Activated B cell treated with CpG ODN at 0.5 μM for 24 hours (primary cell): ENCODE measurements around the gene TRMT2A. TPM values are rescaled to one million over a fixed set of nuclear protein-coding genes. Genes with fewer than 3 reads are reported as not detected.

ENCODE experiments used
- ATAC-seq: fragments of 200-7000 bp; cut with Tn5 transposase; one replicate; pipeline ENCODE4 v1.10.0; 2021; ENCODE audit warnings: low read depth, mild to moderate bottlenecking, moderate library complexity
- CTCF ChIA-PET: fragments of 350-600 bp; sonication (Branson Sonifier 250); formaldehyde crosslinking; loops from one replicate; lab custom pipeline; 2021; ENCODE audit warnings: antibody characterized with exemption; lab: Charles Lee
- POLR2A ChIA-PET: fragments of 350-600 bp; sonication (Branson Sonifier 250); formaldehyde crosslinking; loops from one replicate; lab custom pipeline; 2021; ENCODE audit warnings: antibody characterized with exemption; lab: Charles Lee
- DNase-seq: peaks from one replicate; pipeline ENCODE4 v3.0.0; 2022
- H3K27ac Mint-ChIP-seq: one replicate; pipeline ENCODE4 v1.8.0; 2020; ENCODE audit warnings: mixed read lengths
- H3K27me3 Mint-ChIP-seq: one replicate; pipeline ENCODE4 v1.8.0; 2021; ENCODE audit warnings: mixed read lengths
- H3K36me3 Mint-ChIP-seq: one replicate; pipeline ENCODE4 v1.8.0; 2021; ENCODE audit warnings: low read depth, mixed read lengths
- H3K4me1 Mint-ChIP-seq: one replicate; pipeline ENCODE4 v1.8.0; 2021; ENCODE audit warnings: mixed read lengths
- H3K4me3 Mint-ChIP-seq: one replicate; pipeline ENCODE4 v1.8.0; 2020; ENCODE audit warnings: mild to moderate bottlenecking, mixed read lengths
- H3K9me3 Mint-ChIP-seq: one replicate; pipeline ENCODE4 v1.8.0; 2020; ENCODE audit warnings: mixed read lengths
- intact Hi-C: fragments of 100-400 bp; cut with micrococcal nuclease; formaldehyde crosslinking; loops from one replicate; pipeline ENCODE4 v1.15.1; 2024
- total RNA-seq: library from RNA; stranded (reverse); gene quantifications from 2 replicates; pipeline ENCODE4 v1.2.3, GENCODE V29; 2022
- TF ChIP-seq, protein P1 (sequence below): fragments of 200-600 bp; IDR thresholded peaks from one replicate; pipeline ENCODE4 v1.8.0; 2022; ENCODE audit warnings: antibody characterized with exemption, mild to moderate bottlenecking

TRMT2A gene
- total RNA-seq, 1 donor from 2014 or later, result 91.7 TPM

DNA sequence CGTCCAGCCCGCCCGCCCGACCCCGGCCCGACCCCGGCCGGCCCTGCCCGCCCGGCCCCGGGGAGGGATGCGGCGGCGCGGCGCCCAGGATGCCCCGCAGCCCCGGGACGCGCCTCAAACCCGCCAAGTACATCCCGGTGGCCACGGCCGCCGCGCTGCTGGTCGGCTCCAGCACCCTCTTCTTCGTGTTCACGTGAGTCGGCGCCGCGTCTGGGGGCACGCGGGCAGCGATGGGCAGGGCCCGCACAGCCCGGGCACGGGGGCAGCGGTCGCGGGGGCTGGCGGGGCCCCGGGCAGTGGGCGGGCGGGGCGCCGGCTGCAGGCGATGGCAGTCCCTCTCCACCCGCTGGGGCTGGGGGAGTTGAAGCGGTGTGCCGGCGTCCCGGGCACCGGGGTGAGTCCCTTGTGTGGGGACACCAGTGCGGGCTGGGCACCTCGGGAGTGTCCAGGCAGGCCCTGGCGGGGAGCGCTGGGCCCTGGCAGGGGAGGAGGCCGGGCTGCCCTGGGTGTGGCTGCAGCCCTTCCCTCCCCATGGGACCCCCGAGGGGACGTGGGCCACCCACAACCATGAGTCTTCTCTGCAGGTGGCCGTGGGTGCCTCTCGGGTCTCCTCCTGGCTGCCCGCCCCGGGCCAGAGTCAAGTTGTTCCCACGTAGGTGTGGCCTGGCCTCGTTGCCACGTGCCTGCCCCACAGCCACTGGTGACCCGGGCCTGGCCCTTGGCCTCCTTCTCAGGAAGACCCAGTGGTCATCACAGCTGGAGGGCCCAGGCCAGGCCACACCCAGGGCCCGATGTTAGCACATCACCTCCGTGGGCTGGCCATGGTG lies 15.0 kb upstream of the TRMT2A start:
- H3K27me3 Mint-ChIP-seq, result no peaks in the 10 kb centered on the region
- no peak overlapping the region for H3K27ac Mint-ChIP-seq
- peaks cover 36% of the 10 kb centered on the region for H3K4me1 Mint-ChIP-seq
- CTCF ChIA-PET, result no interaction called here
- no peaks in the 10 kb centered on the region for H3K9me3 Mint-ChIP-seq
- TF ChIP-seq, protein P1, sequence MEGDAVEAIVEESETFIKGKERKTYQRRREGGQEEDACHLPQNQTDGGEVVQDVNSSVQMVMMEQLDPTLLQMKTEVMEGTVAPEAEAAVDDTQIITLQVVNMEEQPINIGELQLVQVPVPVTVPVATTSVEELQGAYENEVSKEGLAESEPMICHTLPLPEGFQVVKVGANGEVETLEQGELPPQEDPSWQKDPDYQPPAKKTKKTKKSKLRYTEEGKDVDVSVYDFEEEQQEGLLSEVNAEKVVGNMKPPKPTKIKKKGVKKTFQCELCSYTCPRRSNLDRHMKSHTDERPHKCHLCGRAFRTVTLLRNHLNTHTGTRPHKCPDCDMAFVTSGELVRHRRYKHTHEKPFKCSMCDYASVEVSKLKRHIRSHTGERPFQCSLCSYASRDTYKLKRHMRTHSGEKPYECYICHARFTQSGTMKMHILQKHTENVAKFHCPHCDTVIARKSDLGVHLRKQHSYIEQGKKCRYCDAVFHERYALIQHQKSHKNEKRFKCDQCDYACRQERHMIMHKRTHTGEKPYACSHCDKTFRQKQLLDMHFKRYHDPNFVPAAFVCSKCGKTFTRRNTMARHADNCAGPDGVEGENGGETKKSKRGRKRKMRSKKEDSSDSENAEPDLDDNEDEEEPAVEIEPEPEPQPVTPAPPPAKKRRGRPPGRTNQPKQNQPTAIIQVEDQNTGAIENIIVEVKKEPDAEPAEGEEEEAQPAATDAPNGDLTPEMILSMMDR, result no peak
- peaks cover 14% of the 10 kb centered on the region for H3K36me3 Mint-ChIP-seq
- DNase-seq (peak; percentile 35), ATAC-seq (no peak)
- POLR2A ChIA-PET, result no interaction called here
- H3K4me3 Mint-ChIP-seq, result peak overlapping the region; percentile 73
- intact Hi-C loops, result loop anchor here (1.0 to 5.0 kb wide), 8 partner anchors 15 to 727 kb away; partner anchors contain the start of genes DGCR8, HIRA, KLHL22 and MRPL40

DNA sequence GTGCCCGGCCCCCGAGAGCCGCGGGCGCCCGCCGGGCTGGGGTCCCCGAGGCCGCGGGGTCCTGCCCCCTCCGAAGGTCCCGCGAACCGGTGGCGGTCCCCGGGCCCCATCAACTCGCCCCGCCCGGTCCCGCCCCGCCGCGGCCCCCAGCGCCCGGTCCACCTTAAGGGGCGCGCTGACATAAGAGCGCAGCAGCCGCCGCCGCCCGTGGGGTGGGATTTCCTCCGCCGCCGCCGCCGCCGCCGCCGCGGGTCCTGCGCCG lies 14.5 kb upstream of the TRMT2A start, which contains the start of gene ZDHHC8:
Gene ZDHHC8, plus strand, starts transcription at position 208 of the 262 bp plus-strand sequence. CDS start 144 bp downstream, outside the sequence.
- ChIA-PET CTCF (no interaction called here), POLR2A (interaction anchor here (1.3 kb wide), 1 partner anchor 14 kb away, joined by 8 read pairs; the partner anchor contains the start of gene TRMT2A)
- intact Hi-C loops, result loop anchor here (1.0 to 5.0 kb wide), 8 partner anchors 14 to 727 kb away; partner anchors contain the start of genes DGCR8, HIRA, KLHL22 and MRPL40
- Mint-ChIP-seq H3K4me3 (peak within 1 kb of the TSS; percentile 73), H3K27ac (no peak within 1 kb of the TSS), H3K36me3 (peaks cover 19% of the 10 kb centered on the region), H3K4me1 (peaks cover 36% of the 10 kb centered on the region), H3K27me3 (no peaks in the 10 kb centered on the region), H3K9me3 (no peaks in the 10 kb centered on the region)
- no peak for DNase-seq
- ATAC-seq, result peak; percentile 69
- TF ChIP-seq, protein P1, result no peak

DNA sequence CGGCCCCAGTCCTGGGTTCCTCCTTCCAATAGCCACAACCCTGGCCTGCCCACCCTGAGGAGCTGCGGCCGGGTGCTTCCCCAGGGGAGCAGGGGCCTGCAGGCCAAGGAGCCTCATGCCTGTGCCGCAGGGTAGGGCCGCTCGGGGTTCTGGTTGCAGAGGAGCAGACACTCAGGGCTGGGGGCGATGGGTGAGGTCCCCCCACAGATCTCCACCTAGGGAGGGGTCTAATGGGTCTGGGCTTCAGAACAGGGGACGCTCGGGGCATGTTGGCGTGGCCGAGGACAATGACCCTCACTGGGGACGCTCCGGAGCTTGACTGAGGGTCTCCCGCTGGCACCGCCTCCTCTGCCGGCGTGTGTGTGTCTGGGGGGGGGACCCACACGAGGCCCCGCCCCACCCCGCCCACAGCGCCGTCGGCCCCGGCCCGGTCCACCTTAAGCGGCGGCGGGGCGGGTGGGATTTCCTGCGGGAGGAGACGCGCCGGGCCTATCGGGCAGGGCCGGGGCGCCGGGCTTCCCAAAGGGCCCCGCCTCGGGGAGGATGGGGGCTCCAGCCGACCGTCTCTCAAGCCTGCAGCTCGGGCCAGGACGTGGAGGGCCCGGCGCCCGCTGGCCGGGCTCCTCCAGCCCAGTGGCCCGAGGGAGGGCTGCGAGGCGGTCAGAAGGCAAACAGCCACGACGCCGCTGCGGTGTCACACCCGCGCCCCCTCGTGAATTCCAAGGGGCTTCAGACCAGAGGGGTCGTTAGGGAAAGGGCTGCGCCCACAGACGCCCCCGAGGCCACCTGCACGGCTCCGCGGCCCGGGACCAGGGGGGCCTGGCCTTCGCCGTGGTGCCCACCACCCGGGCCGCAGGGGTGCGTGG lies 13.9 kb upstream of the TRMT2A start:
- no peaks in the 10 kb centered on the region for H3K9me3 Mint-ChIP-seq
- H3K27me3 Mint-ChIP-seq, result no peaks in the 10 kb centered on the region
- peak overlapping the region; percentile 70 for H3K4me3 Mint-ChIP-seq
- ChIA-PET CTCF (no interaction called here), POLR2A (interaction anchor here (1.3 kb wide), 1 partner anchor 13 kb away, joined by 8 read pairs; the partner anchor contains the start of gene TRMT2A)
- H3K4me1 Mint-ChIP-seq, result peaks cover 34% of the 10 kb centered on the region
- peak; percentile 83 for ATAC-seq
- intact Hi-C loops, result loop anchor here (1.0 to 5.0 kb wide), 8 partner anchors 14 to 728 kb away; partner anchors contain the start of genes DGCR8, HIRA, KLHL22 and MRPL40
- DNase-seq, result peak; percentile 75
- no peak overlapping the region for H3K27ac Mint-ChIP-seq
- TF ChIP-seq, protein P1, result no peak
- peaks cover 25% of the 10 kb centered on the region for H3K36me3 Mint-ChIP-seq

DNA sequence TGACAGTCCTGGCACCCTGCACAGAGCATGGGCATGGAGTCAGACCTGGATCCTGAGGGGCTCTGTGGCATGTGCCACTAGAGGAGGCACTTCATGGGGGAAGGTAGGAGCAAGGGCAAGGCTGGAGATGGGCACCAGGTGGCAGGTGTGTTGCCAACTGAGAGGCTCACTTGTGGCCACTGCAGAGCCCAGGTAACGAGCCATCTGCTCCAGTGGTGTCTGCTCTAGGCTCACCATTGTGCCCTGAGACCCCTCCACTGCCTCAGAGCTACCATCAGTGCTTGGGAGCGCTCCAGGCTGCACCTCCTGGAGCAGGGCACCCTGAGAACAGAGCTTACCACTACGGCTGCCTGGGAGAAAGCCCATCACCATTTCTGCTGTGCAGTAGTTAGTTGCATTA lies 13.3 kb upstream of the TRMT2A start:
- H3K27ac Mint-ChIP-seq, result no peak overlapping the region
- peaks cover 31% of the 10 kb centered on the region for H3K36me3 Mint-ChIP-seq
- DNase-seq, result no peak
- no peak for ATAC-seq
- no peaks in the 10 kb centered on the region for H3K9me3 Mint-ChIP-seq
- H3K4me3 Mint-ChIP-seq, result peak overlapping the region; percentile 50
- peaks cover 30% of the 10 kb centered on the region for H3K4me1 Mint-ChIP-seq
- ChIA-PET POLR2A (interaction anchor here (1.3 to 1.5 kb wide), 2 partner anchors 13 kb away, joined by 4 to 8 read pairs; partner anchors contain the start of gene TRMT2A), CTCF (no interaction called here)
- TF ChIP-seq, protein P1, result no peak
- intact Hi-C loops, result loop anchor here (2.0 to 5.0 kb wide), 4 partner anchors 76 to 728 kb away; partner anchors contain the start of genes HIRA, KLHL22, MRPL40 and PI4KA
- H3K27me3 Mint-ChIP-seq, result no peaks in the 10 kb centered on the region
